HG03159 (cell line): ENCODE data around the gene HLA-DRA.
A peak's percentile ranks its signal among the peaks of the same experiment; 100 is the strongest.
"Not testable (repeated sequence)": the region's sequence is repeated elsewhere in the genome, so short reads cannot be mapped to it uniquely, and the experiment has no call there.

Source experiments
- ATAC-seq: cut with Tn5 transposase; IDR thresholded peaks from one replicate; pipeline ENCODE4 v1.9.1; 2021; ENCODE audit warnings: mild to moderate bottlenecking, moderate library complexity; ENCODE audit not compliant: unreplicated experiment

HLA-DRA gene

GRCh38 chr6:32430179-32430578, 9.5 kb upstream of the HLA-DRA start:
- ATAC-seq, result no peak

- no peak for ATAC-seq
These were observed 8.5 kb upstream of the HLA-DRA start for GRCh38 chr6:32431142-32431541.

GRCh38 chr6:32432050-32432450, 7.6 kb upstream of the HLA-DRA start:
- ATAC-seq, result no peak

- not testable (repeated sequence) for ATAC-seq
These were observed 5.7 kb upstream of the HLA-DRA start for GRCh38 chr6:32433950-32434349.

GRCh38 chr6:32436186-32436585, 3.5 kb upstream of the HLA-DRA start:
- no peak for ATAC-seq

- peak; percentile 66 for ATAC-seq
These were observed 2.5 kb upstream of the HLA-DRA start for GRCh38 chr6:32436995-32437836.

- ATAC-seq, result no peak
These were observed 548 bp upstream of the HLA-DRA start for GRCh38 chr6:32439139-32439538.

- no peak for ATAC-seq
These were observed 2.6 kb downstream of the HLA-DRA start for GRCh38 chr6:32442243-32442667.

- no peak for ATAC-seq
These were observed 3.4 kb downstream of the HLA-DRA start for GRCh38 chr6:32442977-32443552.

GRCh38 chr6:32444433-32444832, 4.7 kb downstream of the HLA-DRA start:
- ATAC-seq, result no peak

- no peak for ATAC-seq
These were observed 5.7 kb downstream of the HLA-DRA start for GRCh38 chr6:32445321-32445854.

- no peak for ATAC-seq
These were observed 8.2 kb downstream of the HLA-DRA start for GRCh38 chr6:32447932-32448331.

GRCh38 chr6:32449088-32449736, 9.5 kb downstream of the HLA-DRA start:
- no peak for ATAC-seq

GRCh38 chr6:32457054-32457453, 17.4 kb downstream of the HLA-DRA start:
- ATAC-seq, result no peak

- no peak for ATAC-seq
These were observed 20.2 kb downstream of the HLA-DRA start for GRCh38 chr6:32459781-32460424.

GRCh38 chr6:32460528-32460927, 20.8 kb downstream of the HLA-DRA start:
- no peak for ATAC-seq

- no peak for ATAC-seq
These were observed 21.8 kb downstream of the HLA-DRA start for GRCh38 chr6:32461493-32461892.

GRCh38 chr6:32462609-32463008, 22.9 kb downstream of the HLA-DRA start:
- ATAC-seq, result peak; percentile 58

GRCh38 chr6:32467743-32468503, 28.2 kb downstream of the HLA-DRA start:
- not testable (repeated sequence) for ATAC-seq

- ATAC-seq, result peak; percentile 23
These were observed 33.2 kb downstream of the HLA-DRA start for GRCh38 chr6:32472781-32473375.
